GM19240 (cell line): Measurements from ENCODE around the gene NKG7.

Experiments
- DNase-seq: peaks from one replicate; pipeline ENCODE4 v3.0.0; 2011; ENCODE audit warnings: low spot score; ENCODE audit not compliant: insufficient read length

The NKG7 gene

GRCh38 chr19:51364200-51365106, 8.0 kb downstream of the NKG7 start:
- no peak for DNase-seq

GRCh38 chr19:51361239-51361638, 11.2 kb downstream of the NKG7 start:
- DNase-seq: no peak

- no peak for DNase-seq
These were observed 13.2 kb downstream of the NKG7 start for GRCh38 chr19:51359294-51359693.

- no peak for DNase-seq
These were observed 14.5 kb downstream of the NKG7 start for GRCh38 chr19:51357952-51358351.

GRCh38 chr19:51356159-51356801, 16.2 kb downstream of the NKG7 start:
- DNase-seq: no peak

- no peak for DNase-seq
These were observed 17.7 kb downstream of the NKG7 start for GRCh38 chr19:51354742-51355148.

- no peak for DNase-seq
These were observed 18.2 kb downstream of the NKG7 start for GRCh38 chr19:51354103-51354741.

- DNase-seq: no peak
These were observed 19.6 kb downstream of the NKG7 start for GRCh38 chr19:51352783-51353360.

- no peak for DNase-seq
These were observed 21.0 kb downstream of the NKG7 start for GRCh38 chr19:51351266-51351990.

- no peak for DNase-seq
These were observed 25.1 kb downstream of the NKG7 start for GRCh38 chr19:51347209-51347928.

- DNase-seq: no peak
These were observed 25.7 kb downstream of the NKG7 start for GRCh38 chr19:51346742-51347141.

- no peak for DNase-seq
These were observed 27.3 kb downstream of the NKG7 start for GRCh38 chr19:51345076-51345620.

- no peak for DNase-seq
These were observed 29.6 kb downstream of the NKG7 start for GRCh38 chr19:51342631-51343569.

GRCh38 chr19:51341976-51342580, 30.4 kb downstream of the NKG7 start, which contains the start of gene VSIG10L:
Gene VSIG10L, minus strand, starts transcription at chr19:51342139. Its CDS starts 15 bp downstream, at chr19:51342124.
- DNase-seq: no peak

- no peak for DNase-seq
These were observed 31.4 kb downstream of the NKG7 start for GRCh38 chr19:51341066-51341465.

GRCh38 chr19:51339687-51340656, 32.5 kb downstream of the NKG7 start:
- peak; percentile 92 for DNase-seq

- DNase-seq: no peak
These were observed 33.2 kb downstream of the NKG7 start for GRCh38 chr19:51339313-51339686.
